Umbilical cord (tissue), 2 donors: ENCODE measurements around the gene SBF1. TPM values are rescaled to one million over a fixed set of nuclear protein-coding genes. Genes with fewer than 3 reads are reported as not detected.

Source experiments
- DNase-seq: peaks from one replicate; pipeline ENCODE4 v3.0.0-alpha.2; 2015; ENCODE audit warnings: low spot score
- total RNA-seq: library from RNA; depleted of rRNA; stranded (reverse); fragments of >200 nt; gene quantifications from one replicate; pipeline ENCODE4 v1.2.3, GENCODE V29; 2014; ENCODE audit warnings: low replicate concordance; ENCODE audit not compliant: insufficient read depth

Gene SBF1
- total RNA-seq, 1 donor from 2014 or later, result 48.2 TPM

GRCh38 chr22:50396751-50397370, 78.0 kb downstream of the SBF1 start:
- no peak for DNase-seq

Other genes starting within 250 kb of the SBF1 start
- gene TUBGCP6, start 230.0 kb downstream of the SBF1 start, total RNA-seq, result 30.3 TPM
- gene HDAC10, start 223.8 kb downstream of the SBF1 start, total RNA-seq, result 35.6 TPM
- 21.4 TPM for gene MAPK12, start 213.4 kb downstream of the SBF1 start, total RNA-seq
- gene MAPK11, start 204.7 kb downstream of the SBF1 start, total RNA-seq, result 4.3 TPM
- gene PLXNB2, start 167.4 kb downstream of the SBF1 start, total RNA-seq, result 86.2 TPM
- gene DENND6B, start 148.0 kb downstream of the SBF1 start, total RNA-seq, result 1.4 TPM
- gene PPP6R2, start 131.7 kb downstream of the SBF1 start, total RNA-seq, result 43.8 TPM
- gene ADM2, start 6.5 kb upstream of the SBF1 start, total RNA-seq, result 0.72 TPM
- not detected for gene MIOX, start 11.8 kb upstream of the SBF1 start, total RNA-seq
- 34.2 TPM for gene LMF2, start 32.7 kb upstream of the SBF1 start, total RNA-seq
- gene NCAPH2, start 33.2 kb upstream of the SBF1 start, total RNA-seq, result 14.4 TPM
- not detected for gene SCO2, start 50.6 kb upstream of the SBF1 start, total RNA-seq
- gene TYMP, start 55.0 kb upstream of the SBF1 start, total RNA-seq, result 89.8 TPM
- gene KLHDC7B, start 70.9 kb upstream of the SBF1 start, total RNA-seq, result 6.0 TPM
- not detected for gene SYCE3, start 87.9 kb upstream of the SBF1 start, total RNA-seq
- gene CPT1B, start 103.4 kb upstream of the SBF1 start, total RNA-seq, result not detected
- gene CHKB, start 107.8 kb upstream of the SBF1 start, total RNA-seq, result 14.2 TPM
- 0.72 TPM for gene MAPK8IP2, start 125.8 kb upstream of the SBF1 start, total RNA-seq
- gene ARSA, start 153.1 kb upstream of the SBF1 start, total RNA-seq, result 5.8 TPM
- 0.96 TPM for gene SHANK3, start 197.8 kb upstream of the SBF1 start, total RNA-seq